GM21423 (cell line): ENCODE measurements around the gene AK1.

ENCODE experiments used
- ATAC-seq: cut with Tn5 transposase; IDR thresholded peaks from one replicate; pipeline ENCODE4 v1.9.1; 2021; ENCODE audit warnings: mild to moderate bottlenecking, moderate library complexity; ENCODE audit not compliant: unreplicated experiment

AK1 gene

GRCh38 chr9:127909839-127910273 lies 32.4 kb upstream of the AK1 start:
- no peak for ATAC-seq

GRCh38 chr9:127908660-127908926 lies 31.1 kb upstream of the AK1 start:
- ATAC-seq: no peak

GRCh38 chr9:127907867-127908659 lies 30.6 kb upstream of the AK1 start:
- no peak for ATAC-seq

- ATAC-seq: no peak
These were observed 28.3 kb upstream of the AK1 start for GRCh38 chr9:127905788-127906191.

- no peak for ATAC-seq
These were observed 27.7 kb upstream of the AK1 start for GRCh38 chr9:127905004-127905728.

- ATAC-seq: no peak
These were observed 27.1 kb upstream of the AK1 start for GRCh38 chr9:127904561-127905003.

- no peak for ATAC-seq
These were observed 26.3 kb upstream of the AK1 start for GRCh38 chr9:127903557-127904475.

GRCh38 chr9:127899128-127899943 lies 21.9 kb upstream of the AK1 start, which contains the start of gene ST6GALNAC6:
ST6GALNAC6 (minus strand) TSS chr9:127899603; CDS start chr9:127897981, 1,622 bp downstream.
- ATAC-seq: peak; percentile 54

- no peak for ATAC-seq
These were observed 21.1 kb upstream of the AK1 start for GRCh38 chr9:127898433-127899127.

GRCh38 chr9:127897193-127897692 lies 19.8 kb upstream of the AK1 start:
- no peak for ATAC-seq

GRCh38 chr9:127896395-127897192 lies 19.1 kb upstream of the AK1 start:
- ATAC-seq: no peak

GRCh38 chr9:127895811-127896210 lies 18.3 kb upstream of the AK1 start:
- ATAC-seq: no peak

GRCh38 chr9:127893392-127893791 lies 15.9 kb upstream of the AK1 start:
- no peak for ATAC-seq

- ATAC-seq: no peak
These were observed 15.4 kb upstream of the AK1 start for GRCh38 chr9:127892831-127893230.

- ATAC-seq: no peak
These were observed 12.6 kb upstream of the AK1 start for GRCh38 chr9:127890053-127890452.

- ATAC-seq: no peak
These were observed 10.3 kb upstream of the AK1 start for GRCh38 chr9:127887792-127888191.

- ATAC-seq: no peak
These were observed 9.0 kb upstream of the AK1 start for GRCh38 chr9:127886401-127886972.

- ATAC-seq: no peak
These were observed 8.2 kb upstream of the AK1 start for GRCh38 chr9:127885508-127886281.
